ENCODE results near the gene FHIT.

DNA sequence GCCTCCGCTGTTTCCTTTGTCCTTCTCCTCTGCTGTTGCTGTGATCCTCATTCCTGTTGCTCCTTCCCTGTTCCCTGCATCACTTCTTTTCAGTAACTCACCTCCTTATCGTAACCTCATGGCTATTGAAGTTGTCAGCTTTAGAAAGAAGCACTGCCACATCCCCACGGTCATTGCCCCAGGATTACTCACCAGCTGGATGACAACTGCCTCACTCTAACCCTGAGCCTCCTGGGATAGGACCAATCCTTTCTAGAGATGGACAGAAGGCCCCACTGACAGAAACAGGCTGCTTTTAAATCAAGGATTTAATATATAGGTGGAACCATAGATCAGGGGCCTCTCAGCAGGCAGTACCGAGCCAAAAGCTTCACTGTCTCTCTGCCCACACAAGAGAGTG lies 4.1 kb downstream of the FHIT start:
- TF ChIP-seq EZH2 (IDR thresholded peaks at IDR 0.05; ENCODE audit: insufficient read depth, poor library complexity, severe bottlenecking), result no peak
- no peak for TF ChIP-seq EZH2phosphoT487 (IDR thresholded peaks at IDR 0.05; ENCODE audit: insufficient read depth, low read depth)

All from GM23248 (cell line).